ENCODE results near the gene BICDL2.

BICDL2 gene

GRCh38 chr16:2980227-2981176 is 56.2 kb downstream of the BICDL2 start, which contains the start of gene PKMYT1:
Gene PKMYT1, minus strand, starts transcription at chr16:2980446. Its CDS starts 789 bp downstream, at chr16:2979657.
- DNase-seq, result peak; percentile 76

- DNase-seq, result no peak
Observed at GRCh38 chr16:2979669-2980226, 57.0 kb downstream of the BICDL2 start.
